HepG2 (cell line): ENCODE measurements around the gene SLCO3A1.

Source experiments
- CBX5 ChIP-seq: sonication (generic); formaldehyde crosslinking; IDR thresholded peaks from 2 replicates; pipeline ENCODE4 v1.4.0; 2020; ENCODE audit warnings: missing genetic modification reagents, borderline replicate concordance
- CTCF ChIP-seq: sonication (generic); formaldehyde crosslinking; IDR thresholded peaks from 2 replicates; pipeline ENCODE4 v1.5.0; 2020; ENCODE audit warnings: mild to moderate bottlenecking, missing genetic modification reagents, moderate library complexity
- JUN ChIP-seq: sonication (generic); formaldehyde crosslinking; IDR thresholded peaks from 2 replicates; pipeline ENCODE4 v1.4.0; 2020; ENCODE audit warnings: mild to moderate bottlenecking, missing genetic modification reagents
- SP2 ChIP-seq: sonication (generic); formaldehyde crosslinking; IDR thresholded peaks from 2 replicates; pipeline ENCODE4 v1.5.1; 2020; ENCODE audit warnings: mild to moderate bottlenecking, missing genetic modification reagents
- ZNF296 ChIP-seq: sonication (generic); formaldehyde crosslinking; conservative IDR thresholded peaks from 2 replicates; pipeline ENCODE4 v1.5.0; 2020; ENCODE audit warnings: mild to moderate bottlenecking, missing genetic modification reagents

GRCh38 chr15:91930092-91930491 is 76.6 kb downstream of the SLCO3A1 start:
- TF ChIP-seq CTCF (CRISPR knock-in tag) (no peak), CBX5 (no peak), JUN (CRISPR knock-in tag) (no peak), ZNF296 (no peak), SP2 (CRISPR knock-in tag) (no peak)
